Smooth muscle cell (in vitro differentiated cells): ENCODE results near the gene RPS18. TPM values are rescaled to one million over a fixed set of nuclear protein-coding genes. Genes with fewer than 3 reads are reported as not detected.

Experiments
- microRNA-seq: library from miRNA; unstranded; fragments of <30 nt; microRNA quantifications from one replicate; pipeline ENCODE4, GENCODE V29; 2016; ENCODE audit warnings: borderline number of aligned reads
- polyA plus RNA-seq: library from polyadenylated mRNA; unstranded; fragments of >200 nt; fragmentation: Nextera tagmentation; extraction: Ambion mirVana; gene quantifications from 2 replicates; pipeline ENCODE4 v1.2.1, GENCODE V29; 2016
- total RNA-seq: library from RNA; depleted of rRNA; stranded (reverse); fragments of >200 nt; gene quantifications from 2 replicates; pipeline ENCODE4 v1.2.3, GENCODE V29; 2014

The RPS18 gene
- total and polyA plus RNA-seq, 2 experiments from 2014 or later, result 1,848 to 3,261 TPM

Small RNAs within 50 kb of the gene (microRNA-seq; reads per million reads assigned to microRNA genes)
- gene MIR6834 (not detected), gene MIR6873 (not detected)

Other genes with a start within 250 kb of the RPS18 start
- gene HLA-DPA1, start 198.4 kb upstream of the RPS18 start, total RNA-seq, result 1.1 and 1.6 TPM in 2 replicates
- 1.1 and 1.3 TPM in 2 replicates for gene HLA-DPA1, start 198.4 kb upstream of the RPS18 start, polyA plus RNA-seq
- gene HLA-DPB1, start 196.1 kb upstream of the RPS18 start, total RNA-seq, result 10.8 and 14.8 TPM in 2 replicates
- 19.4 and 20.3 TPM in 2 replicates for gene HLA-DPB1, start 196.1 kb upstream of the RPS18 start, polyA plus RNA-seq
- 0.36 and 1.1 TPM in 2 replicates for gene COL11A2, start 79.6 kb upstream of the RPS18 start, total RNA-seq
- gene COL11A2, start 79.6 kb upstream of the RPS18 start, polyA plus RNA-seq, result 1.2 and 1.5 TPM in 2 replicates
- gene RXRB, start 71.4 kb upstream of the RPS18 start, total RNA-seq, result 24.3 and 25.7 TPM in 2 replicates
- 28.2 and 33.7 TPM in 2 replicates for gene RXRB, start 71.4 kb upstream of the RPS18 start, polyA plus RNA-seq
- 112 and 140 TPM in 2 replicates for gene SLC39A7, start 71.2 kb upstream of the RPS18 start, total RNA-seq
- 87.2 and 89.5 TPM in 2 replicates for gene SLC39A7, start 71.2 kb upstream of the RPS18 start, polyA plus RNA-seq
- gene HSD17B8, start 67.4 kb upstream of the RPS18 start, total RNA-seq, result 2.9 and 4.9 TPM in 2 replicates
- 3.7 and 9.6 TPM in 2 replicates for gene HSD17B8, start 67.4 kb upstream of the RPS18 start, polyA plus RNA-seq
- 23.4 and 32.2 TPM in 2 replicates for gene RING1, start 63.6 kb upstream of the RPS18 start, total RNA-seq
- 31.6 and 35.1 TPM in 2 replicates for gene RING1, start 63.6 kb upstream of the RPS18 start, polyA plus RNA-seq
- 23.1 and 34.7 TPM in 2 replicates for gene VPS52, start 199 bp upstream of the RPS18 start, total RNA-seq
- 22.6 and 37.0 TPM in 2 replicates for gene VPS52, start 199 bp upstream of the RPS18 start, polyA plus RNA-seq
- 2.9 and 4.6 TPM in 2 replicates for gene B3GALT4, start 5.0 kb downstream of the RPS18 start, total RNA-seq
- gene B3GALT4, start 5.0 kb downstream of the RPS18 start, polyA plus RNA-seq, result 6.1 and 14.6 TPM in 2 replicates
- gene WDR46, start 17.2 kb downstream of the RPS18 start, total RNA-seq, result 52.5 and 67.9 TPM in 2 replicates
- 69.9 and 78.6 TPM in 2 replicates for gene WDR46, start 17.2 kb downstream of the RPS18 start, polyA plus RNA-seq
- 21.4 and 33.8 TPM in 2 replicates for gene PFDN6, start 17.5 kb downstream of the RPS18 start, total RNA-seq
- gene PFDN6, start 17.5 kb downstream of the RPS18 start, polyA plus RNA-seq, result 23.1 and 24.0 TPM in 2 replicates
- gene RGL2, start 26.9 kb downstream of the RPS18 start, total RNA-seq, result 21.8 and 31.9 TPM in 2 replicates
- gene RGL2, start 26.9 kb downstream of the RPS18 start, polyA plus RNA-seq, result 55.6 and 58.7 TPM in 2 replicates
- 30.2 and 34.7 TPM in 2 replicates for gene TAPBP, start 42.0 kb downstream of the RPS18 start, total RNA-seq
- 75.9 and 81.6 TPM in 2 replicates for gene TAPBP, start 42.0 kb downstream of the RPS18 start, polyA plus RNA-seq
- gene ZBTB22, start 45.7 kb downstream of the RPS18 start, total RNA-seq, result 9.6 and 11.0 TPM in 2 replicates
- 22.9 and 24.9 TPM in 2 replicates for gene ZBTB22, start 45.7 kb downstream of the RPS18 start, polyA plus RNA-seq
- 19.0 and 23.7 TPM in 2 replicates for gene DAXX, start 50.9 kb downstream of the RPS18 start, total RNA-seq
- gene DAXX, start 50.9 kb downstream of the RPS18 start, polyA plus RNA-seq, result 38.3 and 51.3 TPM in 2 replicates
- gene KIFC1, start 119.7 kb downstream of the RPS18 start, total RNA-seq, result 12.0 and 21.5 TPM in 2 replicates
- gene KIFC1, start 119.7 kb downstream of the RPS18 start, polyA plus RNA-seq, result 2.9 and 8.8 TPM in 2 replicates
- gene PHF1, start 138.9 kb downstream of the RPS18 start, total RNA-seq, result 30.0 and 39.3 TPM in 2 replicates
- 36.9 and 52.2 TPM in 2 replicates for gene PHF1, start 138.9 kb downstream of the RPS18 start, polyA plus RNA-seq
- 126 and 173 TPM in 2 replicates for gene CUTA, start 146.0 kb downstream of the RPS18 start, total RNA-seq
- gene CUTA, start 146.0 kb downstream of the RPS18 start, polyA plus RNA-seq, result 289 and 298 TPM in 2 replicates
- 8.6 and 10.4 TPM in 2 replicates for gene SYNGAP1, start 148.0 kb downstream of the RPS18 start, total RNA-seq
- 1.9 and 7.9 TPM in 2 replicates for gene SYNGAP1, start 148.0 kb downstream of the RPS18 start, polyA plus RNA-seq
- 7.5 and 11.6 TPM in 2 replicates for gene ZBTB9, start 182.5 kb downstream of the RPS18 start, total RNA-seq
- 6.2 and 10.9 TPM in 2 replicates for gene ZBTB9, start 182.5 kb downstream of the RPS18 start, polyA plus RNA-seq